Cardiac septum (tissue), 1 donor: ENCODE results near the gene ST3GAL4. TPM values are rescaled to one million over a fixed set of nuclear protein-coding genes. Genes with fewer than 3 reads are reported as not detected.
A peak's percentile ranks its signal among the peaks of the same experiment; 100 is the strongest.
"Not testable (repeated sequence)": the region's sequence is repeated elsewhere in the genome, so short reads cannot be mapped to it uniquely, and the experiment has no call there.

Experiments
- DNase-seq: peaks from one replicate; pipeline ENCODE4 v3.0.0-alpha.2; 2020; ENCODE audit warnings: low spot score
- intact Hi-C: fragments of 100-400 bp; cut with DNase I; formaldehyde crosslinking; loops from one replicate; pipeline ENCODE4 v1.14.0; 2022
- total RNA-seq: library from RNA; stranded (reverse); fragmentation: NEBNext Ultra II Directional; extraction: Animal tissue kit (Norgen Biotek cat#: 25700); gene quantifications from one replicate; pipeline ENCODE4 v1.2.1, GENCODE V29; 2021
- donor health status: DM: no; HTN: no; CAD: no.

The ST3GAL4 gene
- total RNA-seq, 1 donor from 2014 or later = 55.1 TPM

- DNase-seq = peak; percentile 79
- intact Hi-C loops = loop anchor here (2.0 to 5.0 kb wide), 3 partner anchors 37 to 82 kb away; partner anchors contain the start of gene ST3GAL4
Measured at GRCh38 chr11:126394634-126395072, 39.2 kb downstream of the ST3GAL4 start.

DNA sequence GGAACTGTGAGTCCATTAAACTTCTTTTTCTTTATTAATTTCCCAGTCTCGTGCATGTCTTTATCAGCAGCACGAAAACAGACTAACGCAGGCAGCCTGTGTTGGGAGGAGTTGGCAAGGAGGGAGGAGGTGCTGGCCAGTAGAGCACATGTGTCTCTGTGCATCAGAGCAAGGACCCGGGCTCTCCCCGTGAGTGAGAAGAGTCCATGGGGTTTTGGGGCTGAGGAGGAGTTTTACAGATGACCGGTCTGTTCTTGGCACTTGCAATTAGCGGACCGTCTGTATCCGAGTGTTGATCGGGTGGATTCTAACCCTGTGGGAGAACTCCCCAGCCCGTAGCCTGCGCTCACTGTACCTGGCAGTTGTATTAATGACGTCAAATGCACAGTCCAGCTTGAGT lies 40.3 kb downstream of the ST3GAL4 start:
- not testable (repeated sequence) for DNase-seq
- intact Hi-C loops = loop anchor here (2.0 kb wide), 1 partner anchor 41 kb away; no protein-coding TSS in a partner anchor

DNA sequence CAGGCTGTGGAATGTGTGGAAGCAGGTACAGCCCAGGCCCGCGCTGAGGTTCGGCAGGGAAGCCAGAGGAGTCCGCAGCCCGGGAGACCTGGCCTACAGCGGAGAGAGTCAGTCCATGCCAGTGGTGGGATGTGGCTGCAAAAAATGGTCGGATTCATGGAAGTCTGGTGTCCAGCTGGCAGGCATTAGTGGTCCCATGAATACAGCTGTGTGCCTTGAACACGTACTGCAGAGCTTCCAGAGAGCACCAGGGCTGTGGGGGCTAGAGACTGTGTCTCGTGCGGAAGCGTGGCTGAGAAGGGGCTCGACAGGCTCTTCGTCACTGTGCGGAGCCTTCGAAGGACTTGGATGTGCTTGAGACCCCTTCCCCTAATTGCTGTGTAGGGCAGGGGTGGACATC lies 40.8 kb downstream of the ST3GAL4 start:
- intact Hi-C loops, DNase-seq: not testable (repeated sequence)

DNA sequence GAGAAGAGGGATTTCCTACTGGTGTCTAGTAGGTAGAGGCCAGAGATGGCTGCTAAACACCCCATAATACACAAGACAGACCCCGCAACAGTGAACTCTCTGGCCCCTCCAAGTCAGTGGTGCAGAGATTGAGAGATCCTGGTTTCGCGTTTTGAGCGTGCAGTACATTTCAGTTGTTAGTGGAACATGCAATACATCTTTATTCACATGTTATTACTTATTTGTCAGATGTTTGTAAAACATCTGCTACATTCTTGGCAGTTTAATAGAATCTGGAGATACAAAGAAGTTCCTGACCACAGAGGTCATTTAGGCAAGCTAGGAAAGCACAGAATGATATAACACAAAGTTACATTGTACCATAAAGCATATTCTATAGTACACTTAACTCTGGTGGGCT lies 41.5 kb downstream of the ST3GAL4 start:
- intact Hi-C loops = no loop called here
- DNase-seq = peak; percentile 39

DNA sequence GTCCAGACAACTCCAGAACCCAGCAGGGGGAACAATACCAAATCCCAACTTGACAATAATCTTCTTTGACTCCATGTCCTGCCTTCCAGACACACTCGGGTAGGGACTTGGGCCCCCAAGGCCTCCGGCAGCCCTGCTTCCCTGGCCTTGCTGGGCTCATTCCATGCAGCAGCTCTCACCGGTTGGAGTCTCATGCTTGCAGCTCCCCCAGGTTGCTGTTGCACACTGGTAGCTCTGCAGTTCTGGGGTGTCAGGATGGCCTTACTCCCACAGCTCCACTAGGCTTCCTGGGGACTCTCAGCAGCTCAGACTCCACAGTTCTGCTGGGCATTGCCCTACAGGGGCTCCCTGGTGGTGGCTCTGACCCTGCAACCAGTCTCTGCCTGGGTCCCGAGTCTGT lies 42.8 kb downstream of the ST3GAL4 start:
- intact Hi-C loops = no loop called here
- DNase-seq = peak; percentile 59

- intact Hi-C loops = no loop called here
Measured at GRCh38 chr11:126398721-126399120, 43.2 kb downstream of the ST3GAL4 start.

DNA sequence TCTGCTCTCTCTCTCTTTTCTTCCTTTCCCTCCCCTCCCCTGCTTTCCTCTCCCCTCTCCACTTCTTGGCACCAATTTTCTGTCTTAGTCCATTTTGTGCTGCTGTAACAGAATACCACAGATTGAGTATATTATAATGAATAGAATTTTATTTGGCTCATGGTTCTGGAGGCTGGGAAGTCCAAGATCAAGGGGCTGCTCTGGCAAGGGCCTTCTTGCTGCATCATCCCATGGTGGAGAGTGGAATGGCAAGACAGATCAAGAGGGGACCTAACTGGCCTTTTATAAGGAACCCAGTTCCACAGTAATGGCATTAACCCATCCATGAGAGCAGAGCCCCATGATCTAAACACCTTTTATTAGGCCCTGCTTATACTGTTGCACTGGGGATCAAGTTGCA lies 44.5 kb downstream of the ST3GAL4 start:
- DNase-seq = no peak
- intact Hi-C loops = no loop called here

More at GRCh38 chr11:126398721-126399120, 43.2 kb downstream of the ST3GAL4 start:
- DNase-seq = peak; percentile 43

DNA sequence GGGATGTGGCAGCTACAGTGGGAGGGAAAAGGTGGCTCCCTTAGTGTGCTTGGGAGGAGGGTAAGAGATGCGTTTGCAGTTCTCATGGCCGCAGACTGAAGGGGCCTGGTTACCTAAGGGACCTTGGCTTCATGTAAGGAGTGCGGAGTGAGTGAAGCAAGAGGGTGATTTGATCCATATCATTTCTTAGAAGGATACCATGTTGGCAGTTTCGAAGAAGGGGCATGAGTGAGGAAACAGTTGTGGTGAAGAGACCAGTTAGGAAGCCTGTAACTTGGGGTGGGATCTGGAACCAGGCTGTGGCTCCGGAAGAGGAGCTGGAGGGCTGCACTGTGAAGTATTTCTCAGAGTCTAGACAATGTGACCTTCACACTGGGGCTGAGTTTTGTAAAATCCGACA lies 45.0 kb downstream of the ST3GAL4 start:
- DNase-seq = peak; percentile 33
- intact Hi-C loops = no loop called here

DNA sequence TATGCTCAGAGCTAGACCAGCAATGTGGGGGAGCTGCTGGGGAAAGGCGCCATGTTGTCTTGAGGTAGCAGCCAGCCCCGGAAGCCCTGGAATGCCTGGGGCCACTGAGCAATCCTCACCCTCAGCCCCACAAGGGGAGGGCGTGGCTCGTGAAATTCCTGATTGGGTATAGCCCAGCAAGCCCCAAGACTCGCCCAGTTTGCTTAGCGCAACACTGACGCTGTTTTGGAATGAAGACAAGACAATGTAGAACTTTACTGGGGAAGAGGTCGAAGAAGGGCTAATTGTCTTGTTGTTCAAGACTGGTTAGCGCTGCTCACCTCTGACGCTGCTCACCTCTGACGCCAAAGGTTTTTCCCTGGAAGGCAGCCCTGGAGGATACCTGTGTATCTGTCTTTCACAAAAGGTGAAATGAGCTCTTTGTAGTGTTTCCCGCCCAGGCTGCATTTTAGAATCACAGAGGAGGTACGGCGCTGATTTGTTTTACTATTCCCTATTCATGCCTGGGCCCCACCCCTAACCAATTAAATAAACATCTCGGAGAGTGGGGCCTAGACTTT lies 47.6 kb downstream of the ST3GAL4 start:
- intact Hi-C loops = no loop called here
- no peak for DNase-seq

DNA sequence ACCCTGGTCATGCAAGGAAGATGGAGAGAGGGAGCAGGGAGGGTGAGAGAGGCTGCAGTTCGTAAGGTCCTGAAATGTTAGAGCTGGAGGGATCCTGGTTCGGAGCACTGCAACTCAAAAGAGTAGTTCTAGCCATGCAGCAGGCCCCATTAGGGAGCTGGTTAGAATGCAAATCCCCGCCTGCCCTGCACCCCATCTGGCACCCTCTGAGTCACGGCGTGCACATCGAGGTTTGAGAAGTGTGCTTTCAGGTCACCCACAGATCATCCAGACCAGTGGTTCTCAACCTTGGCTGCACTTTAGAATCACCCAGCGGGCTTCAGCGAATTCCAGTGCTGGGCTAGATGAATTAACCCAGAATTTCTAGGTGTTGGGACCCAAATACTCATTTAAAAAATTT lies 48.2 kb downstream of the ST3GAL4 start:
- intact Hi-C loops = no loop called here
- no peak for DNase-seq

GRCh38 chr11:126404367-126404766 lies 48.9 kb downstream of the ST3GAL4 start:
- intact Hi-C loops = no loop called here
- no peak for DNase-seq

GRCh38 chr11:126405374-126405773 lies 49.9 kb downstream of the ST3GAL4 start:
- DNase-seq = no peak
- intact Hi-C loops = no loop called here

DNA sequence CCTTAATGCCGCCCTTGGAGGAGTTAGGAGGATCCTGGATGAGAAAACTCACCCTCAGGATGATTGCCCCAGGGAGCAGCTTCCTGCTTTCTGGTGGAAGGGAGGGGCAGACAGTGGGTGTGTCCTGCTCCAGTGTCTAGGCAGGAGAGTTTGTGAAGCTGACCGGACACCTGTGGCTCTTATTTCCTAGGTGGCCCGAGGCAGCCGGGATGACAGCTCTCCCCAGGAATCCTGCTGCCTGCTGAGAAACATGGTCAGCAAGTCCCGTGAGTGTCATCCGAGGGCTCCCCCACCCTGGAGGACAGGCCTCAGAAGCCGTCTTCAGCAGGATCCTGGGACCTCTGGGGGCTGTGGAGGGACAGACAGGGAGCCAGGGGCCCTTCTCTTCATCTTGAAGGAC lies 50.4 kb downstream of the ST3GAL4 start:
- no peak for DNase-seq
- intact Hi-C loops = no loop called here

DNA sequence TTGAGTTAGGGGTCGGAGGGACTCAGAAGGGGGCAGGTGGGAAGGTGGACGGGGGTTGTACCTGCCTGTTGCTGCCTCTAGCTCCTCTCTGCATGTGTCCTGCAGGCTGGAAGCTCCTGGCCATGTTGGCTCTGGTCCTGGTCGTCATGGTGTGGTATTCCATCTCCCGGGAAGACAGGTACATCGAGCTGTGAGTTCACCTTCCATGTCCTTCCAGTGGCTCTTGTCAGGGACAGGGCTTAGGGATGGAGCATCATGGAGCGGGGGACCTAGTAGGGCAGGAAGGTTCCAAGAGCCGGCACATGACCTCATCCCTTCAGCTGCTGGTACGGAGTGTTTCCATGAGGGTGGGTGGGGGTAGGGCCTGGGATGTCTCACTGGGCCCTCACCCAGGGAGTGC lies 50.9 kb downstream of the ST3GAL4 start:
- intact Hi-C loops = no loop called here
- DNase-seq = no peak

DNA sequence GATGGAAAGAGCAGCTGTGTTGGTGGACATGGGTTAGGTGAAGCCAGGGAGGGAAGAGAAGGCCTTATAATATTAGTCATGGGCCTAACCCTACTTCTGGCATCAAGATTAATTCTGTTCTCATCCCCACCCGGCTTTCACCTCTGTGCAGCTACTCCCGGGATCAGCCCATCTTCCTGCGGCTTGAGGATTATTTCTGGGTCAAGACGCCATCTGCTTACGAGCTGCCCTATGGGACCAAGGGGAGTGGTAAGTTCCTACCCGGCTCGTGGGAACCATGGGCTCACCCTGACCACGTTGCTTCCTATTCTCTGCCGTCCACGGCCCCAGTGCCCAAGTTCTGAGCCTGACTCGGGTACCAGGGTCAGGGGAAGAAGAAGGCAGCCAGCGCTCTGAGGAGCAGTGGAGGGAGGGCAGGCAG lies 51.6 kb downstream of the ST3GAL4 start:
- DNase-seq = no peak
- intact Hi-C loops = no loop called here

GRCh38 chr11:126407682-126408288 lies 52.3 kb downstream of the ST3GAL4 start:
- DNase-seq = no peak
- intact Hi-C loops = no loop called here

GRCh38 chr11:126408496-126408895 lies 53.0 kb downstream of the ST3GAL4 start:
- DNase-seq = no peak
- intact Hi-C loops = no loop called here

- intact Hi-C loops = no loop called here
- no peak for DNase-seq
Measured at GRCh38 chr11:126408901-126409619, 53.6 kb downstream of the ST3GAL4 start.

DNA sequence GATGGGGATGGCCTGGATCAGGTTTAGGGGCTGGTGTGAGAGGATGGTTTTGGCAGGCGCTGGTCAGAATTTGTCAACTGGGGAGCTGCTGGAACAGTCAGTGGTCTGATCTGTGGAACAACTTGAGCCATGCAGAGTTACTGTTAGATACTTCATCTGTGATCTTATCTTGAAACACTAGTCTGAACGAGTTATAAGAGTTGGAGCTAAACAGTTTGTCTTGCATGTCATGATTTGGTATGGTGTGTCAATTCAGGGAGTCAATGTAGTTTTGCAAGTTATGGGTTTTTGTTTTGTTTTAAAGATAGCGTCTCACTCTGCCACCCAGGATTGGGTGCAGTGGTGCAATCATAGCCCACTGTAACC lies 54.1 kb downstream of the ST3GAL4 start:
- DNase-seq = no peak
- intact Hi-C loops = no loop called here

GRCh38 chr11:126410649-126411048 lies 55.2 kb downstream of the ST3GAL4 start:
- no peak for DNase-seq
- intact Hi-C loops = loop anchor here (10.0 kb wide), 1 partner anchor 56 kb away; the partner anchor contains the start of gene ST3GAL4

DNA sequence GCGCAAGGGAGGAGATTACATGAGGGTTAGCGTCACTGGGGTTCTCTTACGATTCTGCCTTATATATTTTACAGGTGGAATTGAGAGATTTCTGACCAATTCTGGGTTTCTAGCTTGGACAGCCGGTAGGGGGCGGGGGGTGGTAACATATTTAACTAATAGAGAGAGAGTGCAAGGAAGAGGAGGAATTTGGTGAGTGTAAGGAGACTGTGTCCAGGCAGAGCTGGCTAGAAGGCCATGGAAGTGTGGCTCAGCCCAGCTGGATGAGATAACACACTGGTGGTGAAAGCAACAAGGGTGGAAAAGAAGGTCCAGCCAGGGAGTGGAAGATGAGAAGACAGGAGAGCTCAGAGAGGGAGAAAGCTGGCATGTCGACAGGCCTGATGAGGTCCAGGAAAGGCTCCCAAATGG lies 56.5 kb downstream of the ST3GAL4 start:
- intact Hi-C loops = loop anchor here (10.0 kb wide), 1 partner anchor 57 kb away; the partner anchor contains the start of gene ST3GAL4
- DNase-seq = no peak
